Measurements from ENCODE around the gene KRTAP23-1. TPM values are rescaled to one million over a fixed set of nuclear protein-coding genes. Genes with fewer than 3 reads are reported as not detected.

The KRTAP23-1 gene
- total and polyA plus RNA-seq, 2 donors (not counting 1 experiment from before 2014, with no cell fraction given), result not detected

- H2AFZ ChIP-seq (ENCODE audit: insufficient read depth, low read depth, low read length, poor library complexity, severe bottlenecking), result no peak overlapping the region
- ATAC-seq (ENCODE audit: low read depth) (no peak), DNase-seq (no peak)
- Mint-ChIP-seq H3K9me3 (ENCODE audit: insufficient read depth) (no peaks in the 10 kb centered on the region), H3K27ac (no peak overlapping the region), H3K27me3 (no peaks in the 10 kb centered on the region), H3K4me1 (no peaks in the 10 kb centered on the region), H3K4me3 (no peak overlapping the region)
- TF ChIP-seq EZH2 (IDR thresholded peaks at IDR 0.05; ENCODE audit: borderline replicate concordance, insufficient read depth, low read depth, low read length, poor library complexity, severe bottlenecking), result no peak
- H3K4me1 ChIP-seq (ENCODE audit: control insufficient read depth in 2 of 2, insufficient read depth in 2 of 2, low read length in 2 of 2), result no peaks in the 10 kb centered on the region
- no peaks in the 10 kb centered on the region for H3K27me3 ChIP-seq (replicated peaks in 1 of 4; ENCODE audit: control extremely low read depth in 1 of 4, control insufficient read depth in 3 of 4, insufficient read depth in 4 of 4, low read length in 3 of 4)
- ChIA-PET CTCF (no interaction called here), POLR2A (no interaction called here)
- no peak overlapping the region for H3K27ac ChIP-seq (ENCODE audit: low read length in 2 of 2)
- no peak overlapping the region for H3K9ac ChIP-seq (ENCODE audit: low read length)
- H3K36me3 ChIP-seq (replicated peaks in 1 of 2; ENCODE audit: control extremely low read depth in 1 of 2, control insufficient read depth in 1 of 2, extremely low read depth in 1 of 2, insufficient read depth in 2 of 2, low read length in 1 of 2), result no peaks in the 10 kb centered on the region
- H4K20me1 ChIP-seq (ENCODE audit: control insufficient read depth, insufficient read depth, low read length, poor library complexity, severe bottlenecking), result no peaks in the 10 kb centered on the region
- H3K4me3 ChIP-seq (ENCODE audit: control extremely low read depth in 1 of 5, extremely low read depth in 1 of 5, insufficient read depth in 1 of 5, low read depth in 2 of 5, low read length in 4 of 5), result no peak overlapping the region
- no peaks in the 10 kb centered on the region for H3K79me2 ChIP-seq (ENCODE audit: control insufficient read depth, insufficient read depth, low read length)
- intact Hi-C loops (cut with micrococcal nuclease), result no loop called here
- H3K4me2 ChIP-seq (replicated peaks; ENCODE audit: low read depth, low read length, poor library complexity, severe bottlenecking), result no peak overlapping the region
- no peaks in the 10 kb centered on the region for H3K9me3 ChIP-seq (ENCODE audit: control extremely low read depth in 1 of 3, control insufficient read depth in 2 of 3, insufficient read depth in 1 of 3, low read length in 2 of 3)
Measured at GRCh38 chr21:30337772-30338171, 10.6 kb downstream of the KRTAP23-1 start.

GRCh38 chr21:30337276-30337744 is 11.1 kb downstream of the KRTAP23-1 start, which contains the start of gene KRTAP27-1:
KRTAP27-1 (minus strand) TSS chr21:30337694; CDS start chr21:30337668, 26 bp downstream.
- ATAC-seq (ENCODE audit: low read depth) (no peak), DNase-seq (no peak)
- intact Hi-C loops (cut with micrococcal nuclease), result no loop called here
- Histone ChIP-seq H4K20me1 (ENCODE audit: control insufficient read depth, insufficient read depth, low read length, poor library complexity, severe bottlenecking) (no peaks in the 10 kb centered on the region), H3K79me2 (ENCODE audit: control insufficient read depth, insufficient read depth, low read length) (no peaks in the 10 kb centered on the region), H2AFZ (ENCODE audit: insufficient read depth, low read depth, low read length, poor library complexity, severe bottlenecking) (no peak within 1 kb of the TSS), H3K27ac (ENCODE audit: low read length in 2 of 2) (no peak within 1 kb of the TSS), H3K4me1 (ENCODE audit: control insufficient read depth in 2 of 2, insufficient read depth in 2 of 2, low read length in 2 of 2) (no peaks in the 10 kb centered on the region), H3K4me3 (ENCODE audit: control extremely low read depth in 1 of 5, extremely low read depth in 1 of 5, insufficient read depth in 1 of 5, low read depth in 2 of 5, low read length in 4 of 5) (no peak within 1 kb of the TSS), H3K9me3 (ENCODE audit: control extremely low read depth in 1 of 3, control insufficient read depth in 2 of 3, insufficient read depth in 1 of 3, low read length in 2 of 3) (no peaks in the 10 kb centered on the region), H3K4me2 (replicated peaks; ENCODE audit: low read depth, low read length, poor library complexity, severe bottlenecking) (no peak within 1 kb of the TSS), H3K9ac (ENCODE audit: low read length) (no peak within 1 kb of the TSS), H3K36me3 (replicated peaks in 1 of 2; ENCODE audit: control extremely low read depth in 1 of 2, control insufficient read depth in 1 of 2, extremely low read depth in 1 of 2, insufficient read depth in 2 of 2, low read length in 1 of 2) (no peaks in the 10 kb centered on the region), H3K27me3 (replicated peaks in 1 of 4; ENCODE audit: control extremely low read depth in 1 of 4, control insufficient read depth in 3 of 4, insufficient read depth in 4 of 4, low read length in 3 of 4) (no peaks in the 10 kb centered on the region)
- Mint-ChIP-seq H3K27ac (no peak within 1 kb of the TSS), H3K4me3 (no peak within 1 kb of the TSS), H3K9me3 (ENCODE audit: insufficient read depth) (no peaks in the 10 kb centered on the region), H3K27me3 (no peaks in the 10 kb centered on the region), H3K4me1 (no peaks in the 10 kb centered on the region)
- CTCF ChIA-PET, result no interaction called here
- TF ChIP-seq CTCF (IDR thresholded peaks at IDR 0.05), result no peak
- no peak for TF ChIP-seq EZH2 (IDR thresholded peaks at IDR 0.05; ENCODE audit: borderline replicate concordance, insufficient read depth, low read depth, low read length, poor library complexity, severe bottlenecking)
- WGBS (ENCODE audit: insufficient coverage), result 100% methylated on average over 4 of the region's 6 CpGs
- POLR2A ChIA-PET, result no interaction called here

Data from B cell (primary cell).